Measurements from ENCODE around the gene FLYWCH2. TPM values are rescaled to one million over a fixed set of nuclear protein-coding genes. Genes with fewer than 3 reads are reported as not detected.

FLYWCH2 gene
- total and polyA plus RNA-seq, 2 of the 4 experiments (the other 2 are of a cell fraction) = 42.3 to 66.3 TPM

GRCh38 chr16:2899564-2900072 is 16.6 kb downstream of the FLYWCH2 start:
- no peak overlapping the region for H3K4me2 ChIP-seq (ENCODE audit: low read depth, low read length)
- peaks cover 10% of the 10 kb centered on the region; the same call in 1 of the 2 replicates for H4K20me1 ChIP-seq (ENCODE audit: insufficient read depth, low read length)
- intact Hi-C loops (cut with micrococcal nuclease) = no loop called here
- H3K27ac ChIP-seq (ENCODE audit: insufficient read depth, low read length) = no peak overlapping the region
- ATAC-seq (ENCODE audit: low read depth) (no peak), DNase-seq (no peak)
- BruUV-seq (replicated peaks) = no TSS peak
- in situ Hi-C loops (cut with MboI; ENCODE audit: low sequenced_read_pairs) = no loop called here
- no peak overlapping the region for H4K91ac ChIP-seq (ENCODE audit: insufficient read depth, low read depth, low read length)
- no peak overlapping the region for H4K5ac ChIP-seq (ENCODE audit: low read depth, low read length)
- no peak overlapping the region for H2AK5ac ChIP-seq (ENCODE audit: low read depth, low read length)
- H3K4ac ChIP-seq (ENCODE audit: low read depth, low read length) = no peak overlapping the region
- H3K23ac ChIP-seq (ENCODE audit: low read depth, low read length) = no peak overlapping the region
- H3K56ac ChIP-seq (ENCODE audit: extremely low read depth, insufficient read depth, low read length) = no peak overlapping the region
- peaks cover 9% of the 10 kb centered on the region for H3K4me1 ChIP-seq (ENCODE audit: control insufficient read depth, insufficient read depth, low read length)
- H2BK20ac ChIP-seq (ENCODE audit: low read depth, low read length) = no peak overlapping the region
- H2BK15ac ChIP-seq (ENCODE audit: low read depth, low read length) = no peak overlapping the region
- H3K79me1 ChIP-seq (ENCODE audit: low read depth in 1 of 2, low read length in 2 of 2) = peaks cover 4 to 19% of the 10 kb centered on the region in 2 experiments; a peak in 3 of 4 replicates
- no peak overlapping the region for H4K8ac ChIP-seq (ENCODE audit: low read depth in 2 of 2, low read length in 2 of 2)
- H2AK9ac ChIP-seq (replicated peaks; ENCODE audit: low read depth, low read length, poor library complexity) = peak overlapping the region; percentile 28
- no peaks in the 10 kb centered on the region for H3K27me3 ChIP-seq (ENCODE audit: control insufficient read depth, insufficient read depth, low read length)
- H3K9me3 ChIP-seq (ENCODE audit: control insufficient read depth, insufficient read depth, low read length) = no peaks in the 10 kb centered on the region
- no peak overlapping the region for H3K9ac ChIP-seq (ENCODE audit: low read depth, low read length)
- H2AFZ ChIP-seq (replicated peaks; ENCODE audit: low read length, poor library complexity) = no peak overlapping the region
- no CpG with 5 or more reads among the region's 13 CpGs for WGBS, 2 experiments (ENCODE audit: extremely low coverage in 2 of 2, insufficient read length in 1 of 2)
- no peak overlapping the region for H3K18ac ChIP-seq (ENCODE audit: low read depth, low read length)
- CTCF ChIA-PET = interaction anchor here (0.7 kb wide), 1 partner anchor 879 kb away, joined by 4 read pairs; no protein-coding TSS in a partner anchor
- no peak for TF ChIP-seq CTCF (conservative IDR thresholded peaks at IDR 0.05; ENCODE audit: low read depth, low read length)
- TF ChIP-seq SMC3 (IDR thresholded peaks at IDR 0.05; ENCODE audit: low read depth, low read length) = no peak
- no peak overlapping the region for H2BK5ac ChIP-seq (ENCODE audit: low read depth, low read length, poor library complexity, severe bottlenecking)
- peaks cover 32% of the 10 kb centered on the region for H3K36me3 ChIP-seq (ENCODE audit: control insufficient read depth, insufficient read depth, low read length)
- H3K9me1 ChIP-seq (ENCODE audit: insufficient read depth, low read length) = peaks cover 7% of the 10 kb centered on the region
- no peak overlapping the region for H3K4me3 ChIP-seq (ENCODE audit: insufficient read depth, low read depth, low read length)
- no peak overlapping the region for H3K14ac ChIP-seq (replicated peaks; ENCODE audit: low read depth, low read length)
- POLR2A ChIA-PET (ENCODE audit: unreplicated experiment) = interaction anchor here (0.6 kb wide), 1 partner anchor 120 kb away, joined by 6 read pairs; no protein-coding TSS in a partner anchor
- dilution Hi-C loops (cut with HindIII; ENCODE audit: low sequenced_read_pairs, unreplicated experiment) = no loop called here
- H2BK120ac ChIP-seq (ENCODE audit: low read depth, low read length) = no peak overlapping the region
